ENCODE data around the gene ACTR6. TPM values are rescaled to one million over a fixed set of nuclear protein-coding genes. Genes with fewer than 3 reads are reported as not detected.

The ACTR6 gene
- total and polyA plus RNA-seq, 2 experiments from 2014 or later: 15.8 to 28.0 TPM

- Histone ChIP-seq H3K9me3 (ENCODE audit: low read depth) (no peaks in the 10 kb centered on the region), H3K27me3 (no peaks in the 10 kb centered on the region), H3K27ac (no peak overlapping the region), H3K4me1 (ENCODE audit: low read depth) (no peaks in the 10 kb centered on the region), H3K36me3 (peaks cover 10% of the 10 kb centered on the region), H3K4me3 (peak overlapping the region; percentile 77)
- DNase-seq (ENCODE audit: low read depth in 1 of 2, low spot score in 1 of 2): no peak
- TF ChIP-seq CTCF (IDR thresholded peaks at IDR 0.05; ENCODE audit: low read depth, low read length): no peak
Observed at GRCh38 chr12:100201604-100202423, 1.2 kb downstream of the ACTR6 start.

GRCh38 chr12:100207311-100207710, 6.7 kb downstream of the ACTR6 start:
- no peak overlapping the region for H3K27ac ChIP-seq
- H3K4me1 ChIP-seq (ENCODE audit: low read depth): no peaks in the 10 kb centered on the region
- no peaks in the 10 kb centered on the region for H3K9me3 ChIP-seq (ENCODE audit: low read depth)
- H3K36me3 ChIP-seq: peaks cover 52% of the 10 kb centered on the region
- no peaks in the 10 kb centered on the region for H3K27me3 ChIP-seq
- H3K4me3 ChIP-seq: no peak overlapping the region
- no peak for TF ChIP-seq CTCF (IDR thresholded peaks at IDR 0.05; ENCODE audit: low read depth, low read length)
- no peak for DNase-seq (ENCODE audit: low read depth in 1 of 2, low spot score in 1 of 2)

GRCh38 chr12:100208834-100209233, 8.2 kb downstream of the ACTR6 start:
- Histone ChIP-seq H3K36me3 (peaks cover 57% of the 10 kb centered on the region), H3K27ac (no peak overlapping the region), H3K4me3 (no peak overlapping the region), H3K9me3 (ENCODE audit: low read depth) (no peaks in the 10 kb centered on the region), H3K4me1 (ENCODE audit: low read depth) (no peaks in the 10 kb centered on the region), H3K27me3 (no peaks in the 10 kb centered on the region)
- DNase-seq (ENCODE audit: low read depth in 1 of 2, low spot score in 1 of 2): no peak
- no peak for TF ChIP-seq CTCF (IDR thresholded peaks at IDR 0.05; ENCODE audit: low read depth, low read length)

- no peaks in the 10 kb centered on the region for H3K4me1 ChIP-seq (ENCODE audit: low read depth)
- no peak for DNase-seq (ENCODE audit: low read depth in 1 of 2, low spot score in 1 of 2)
- no peak overlapping the region for H3K4me3 ChIP-seq
- H3K27me3 ChIP-seq: no peaks in the 10 kb centered on the region
- H3K36me3 ChIP-seq: peaks cover 53% of the 10 kb centered on the region
- H3K27ac ChIP-seq: no peak overlapping the region
- no peak for TF ChIP-seq CTCF (IDR thresholded peaks at IDR 0.05; ENCODE audit: low read depth, low read length)
- H3K9me3 ChIP-seq (ENCODE audit: low read depth): no peaks in the 10 kb centered on the region
Observed at GRCh38 chr12:100211698-100212097, 11.1 kb downstream of the ACTR6 start.

GRCh38 chr12:100213016-100213891, 12.6 kb downstream of the ACTR6 start:
- Histone ChIP-seq H3K4me1 (ENCODE audit: low read depth) (no peaks in the 10 kb centered on the region), H3K27ac (no peak overlapping the region), H3K36me3 (peaks cover 49% of the 10 kb centered on the region), H3K27me3 (no peaks in the 10 kb centered on the region), H3K9me3 (ENCODE audit: low read depth) (no peaks in the 10 kb centered on the region), H3K4me3 (no peak overlapping the region)
- TF ChIP-seq CTCF (IDR thresholded peaks at IDR 0.05; ENCODE audit: low read depth, low read length): no peak
- DNase-seq (ENCODE audit: low read depth in 1 of 2, low spot score in 1 of 2): no peak

All from cardiac muscle cell (in vitro differentiated cells and primary cell).